HG03575 (cell line): ENCODE measurements around the gene EEF1B2.
"Not testable (repeated sequence)": the region's sequence is repeated elsewhere in the genome, so short reads cannot be mapped to it uniquely, and the experiment has no call there.

Source experiments
- ATAC-seq: cut with Tn5 transposase; IDR thresholded peaks from one replicate; pipeline ENCODE4 v1.9.1; 2021; ENCODE audit not compliant: unreplicated experiment, insufficient number of reproducible peaks, low FRiP score; ENCODE audit errors: extremely low read depth

The EEF1B2 gene

DNA sequence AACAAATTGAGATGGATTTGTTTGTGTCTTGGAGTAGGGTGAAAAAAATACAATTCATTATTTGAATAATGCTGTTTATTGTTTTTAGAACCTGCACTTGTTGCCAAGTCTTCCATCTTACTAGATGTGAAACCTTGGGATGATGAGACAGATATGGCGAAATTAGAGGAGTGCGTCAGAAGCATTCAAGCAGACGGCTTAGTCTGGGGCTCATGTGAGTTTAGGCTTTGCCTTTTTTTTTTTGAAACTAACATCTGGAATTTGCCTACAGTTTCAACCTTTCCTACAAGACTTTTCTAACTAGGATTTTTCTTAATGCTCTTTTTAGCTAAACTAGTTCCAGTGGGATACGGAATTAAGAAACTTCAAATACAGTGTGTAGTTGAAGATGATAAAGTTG is 2.7 kb downstream of the EEF1B2 start:
- ATAC-seq: not testable (repeated sequence)

DNA sequence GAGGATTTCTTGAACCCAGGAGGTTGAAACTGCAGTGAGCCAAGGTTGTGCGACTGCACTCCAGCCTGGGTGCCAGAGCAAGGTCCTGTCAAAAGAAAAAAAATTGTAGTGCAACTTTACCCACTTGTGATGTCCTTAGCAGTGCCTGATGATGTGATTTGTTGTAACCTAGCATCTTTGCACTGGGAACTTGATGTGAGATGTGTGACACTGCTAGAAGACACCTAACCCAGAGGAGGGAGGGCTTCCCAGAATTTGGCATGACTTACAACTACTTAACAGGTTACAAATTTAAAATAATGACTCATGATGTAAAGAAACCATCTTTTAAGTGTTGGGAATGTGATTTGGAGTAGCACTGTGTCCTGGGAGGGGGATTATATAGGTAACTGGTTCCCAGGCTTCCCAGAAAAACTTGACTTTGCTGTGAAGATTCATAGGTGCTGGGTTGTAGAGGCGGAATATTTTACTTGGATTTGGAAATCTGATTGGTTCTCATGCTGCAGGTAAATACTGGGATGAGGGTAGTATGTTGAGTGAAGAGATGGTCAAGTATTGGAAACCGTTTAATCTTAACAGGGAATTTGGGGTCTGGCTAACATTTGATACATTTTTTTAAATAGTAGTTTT is 3.7 kb downstream of the EEF1B2 start:
- ATAC-seq: no peak

DNA sequence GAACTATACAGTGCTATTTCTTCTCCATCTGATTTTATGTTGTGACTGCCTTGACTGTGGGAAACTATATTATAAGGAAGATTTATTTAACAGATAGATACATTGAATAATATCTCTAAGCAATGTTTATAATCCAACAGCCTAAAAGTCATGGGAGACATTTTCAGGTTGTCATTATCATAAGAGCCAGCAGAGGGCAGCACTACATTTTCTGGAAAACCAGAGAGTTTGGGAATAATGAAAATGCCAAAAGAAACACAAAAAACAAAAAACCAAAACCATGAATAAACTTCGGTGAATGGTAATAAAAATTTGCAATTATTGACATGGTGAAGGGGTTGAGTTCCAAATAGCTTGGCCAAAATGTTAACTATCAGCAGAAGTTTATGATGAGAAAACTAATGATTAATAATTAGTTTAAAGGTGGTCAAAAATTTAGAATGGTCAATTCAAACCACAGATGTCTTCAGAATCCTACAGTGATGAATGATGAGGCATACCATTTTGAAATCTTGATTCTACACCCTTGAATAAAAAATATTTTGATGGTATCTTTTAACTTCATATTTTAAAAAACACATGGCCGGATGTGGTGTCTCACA is 4.7 kb downstream of the EEF1B2 start:
- ATAC-seq: no peak

DNA sequence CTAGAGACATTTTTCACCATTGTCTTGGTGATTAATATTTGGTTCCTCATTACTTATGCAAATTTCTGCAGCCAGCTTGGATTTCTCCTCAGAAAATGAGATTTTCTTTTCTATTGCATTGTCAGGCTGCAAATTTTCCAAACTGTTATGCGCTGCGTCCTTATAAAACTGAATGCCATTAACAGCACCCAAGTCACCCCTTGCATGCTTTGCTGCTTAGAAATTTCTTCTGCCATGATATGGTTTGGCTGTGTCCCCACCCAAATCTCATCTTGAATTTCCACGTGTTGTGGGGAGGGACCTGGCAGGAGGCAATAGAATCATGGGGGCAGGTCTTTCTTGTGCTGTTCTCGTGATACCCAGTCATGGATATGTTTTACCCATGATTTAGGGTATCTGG is 8.5 kb downstream of the EEF1B2 start:
- not testable (repeated sequence) for ATAC-seq

GRCh38 chr2:206171624-206172397 is 12.1 kb downstream of the EEF1B2 start:
- ATAC-seq: not testable (repeated sequence)

- ATAC-seq: no peak
These were observed 13.5 kb downstream of the EEF1B2 start for GRCh38 chr2:206173147-206173546.

DNA sequence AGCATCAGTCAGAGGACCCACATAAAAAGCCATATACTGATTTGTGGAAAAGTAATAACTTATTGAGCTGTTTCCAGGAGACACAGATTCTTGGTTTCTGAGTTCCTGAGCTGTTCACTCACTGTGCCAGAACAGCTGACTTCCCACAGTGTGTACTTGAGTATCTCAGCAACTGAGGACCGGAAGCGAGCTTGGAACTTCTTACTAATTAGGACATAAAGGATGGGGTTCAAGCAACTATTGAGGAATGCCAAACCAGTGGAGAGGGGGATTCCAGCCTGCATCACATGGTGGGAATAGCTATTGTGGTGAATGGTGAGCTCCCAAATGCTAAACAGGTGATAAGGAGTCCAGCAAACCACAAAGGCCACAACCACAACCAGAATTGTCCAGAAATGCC is 16.4 kb downstream of the EEF1B2 start:
- ATAC-seq: no peak

DNA sequence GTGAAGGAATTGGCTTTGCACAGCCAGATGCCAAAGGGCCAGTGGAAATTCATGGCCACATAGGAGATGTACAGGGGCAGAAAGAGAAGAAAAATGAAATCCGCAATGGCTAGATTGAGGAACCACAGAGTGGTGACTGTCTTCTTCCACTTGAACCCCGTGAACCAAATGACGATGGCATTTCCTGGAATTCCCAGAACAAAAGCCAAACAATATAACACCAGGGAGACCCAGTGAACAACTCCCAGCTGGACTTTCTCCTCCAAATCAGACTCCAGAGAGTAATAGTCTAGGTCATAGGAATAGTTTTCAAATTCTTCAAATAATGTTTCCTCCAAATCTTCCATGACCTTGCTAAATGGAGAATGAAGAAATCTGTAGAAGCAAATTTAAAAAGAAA is 17.2 kb downstream of the EEF1B2 start:
- no peak for ATAC-seq

GRCh38 chr2:206181526-206181925 is 21.8 kb downstream of the EEF1B2 start:
- not testable (repeated sequence) for ATAC-seq

- no peak for ATAC-seq
These were observed 30.0 kb downstream of the EEF1B2 start for GRCh38 chr2:206189691-206190090.

- ATAC-seq: no peak
These were observed 30.4 kb downstream of the EEF1B2 start for GRCh38 chr2:206190111-206190510.

DNA sequence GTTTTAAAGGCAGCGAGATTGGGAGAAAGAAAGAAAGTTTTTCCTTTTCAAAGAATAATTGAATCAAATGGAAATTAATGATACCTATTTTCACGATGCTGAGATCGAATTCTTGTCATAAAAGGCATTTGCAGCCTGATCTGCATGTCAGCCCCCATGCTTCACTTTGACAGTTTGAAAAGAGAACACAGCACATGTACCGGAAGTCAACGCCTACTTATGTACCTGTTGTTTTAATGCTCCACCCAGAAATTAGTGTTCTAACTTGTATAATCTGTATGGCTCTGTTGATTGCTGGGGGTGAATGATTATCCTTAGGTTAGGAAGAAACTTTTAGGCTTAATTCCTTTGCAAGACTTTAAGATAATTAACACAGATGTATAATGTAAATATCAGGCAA is 31.0 kb downstream of the EEF1B2 start:
- ATAC-seq: no peak

DNA sequence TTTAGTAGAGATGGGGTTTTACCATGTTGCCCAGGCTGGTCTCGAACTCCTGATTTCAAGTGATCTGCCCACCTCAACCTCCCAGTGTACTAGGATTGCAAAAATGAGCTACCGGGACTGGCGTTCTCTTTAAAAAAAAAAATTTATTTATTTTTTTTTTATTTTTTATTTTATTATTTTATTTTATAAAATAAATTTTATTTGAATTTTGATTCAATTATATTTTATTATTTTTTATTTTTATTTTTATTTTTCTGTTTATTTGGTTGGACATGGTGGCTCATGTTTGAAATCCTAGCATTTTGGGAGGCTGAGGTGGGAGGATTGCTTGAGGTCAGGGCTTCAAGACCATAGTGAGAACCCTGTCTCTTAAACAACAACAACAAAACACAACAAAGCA is 32.5 kb downstream of the EEF1B2 start:
- no peak for ATAC-seq

DNA sequence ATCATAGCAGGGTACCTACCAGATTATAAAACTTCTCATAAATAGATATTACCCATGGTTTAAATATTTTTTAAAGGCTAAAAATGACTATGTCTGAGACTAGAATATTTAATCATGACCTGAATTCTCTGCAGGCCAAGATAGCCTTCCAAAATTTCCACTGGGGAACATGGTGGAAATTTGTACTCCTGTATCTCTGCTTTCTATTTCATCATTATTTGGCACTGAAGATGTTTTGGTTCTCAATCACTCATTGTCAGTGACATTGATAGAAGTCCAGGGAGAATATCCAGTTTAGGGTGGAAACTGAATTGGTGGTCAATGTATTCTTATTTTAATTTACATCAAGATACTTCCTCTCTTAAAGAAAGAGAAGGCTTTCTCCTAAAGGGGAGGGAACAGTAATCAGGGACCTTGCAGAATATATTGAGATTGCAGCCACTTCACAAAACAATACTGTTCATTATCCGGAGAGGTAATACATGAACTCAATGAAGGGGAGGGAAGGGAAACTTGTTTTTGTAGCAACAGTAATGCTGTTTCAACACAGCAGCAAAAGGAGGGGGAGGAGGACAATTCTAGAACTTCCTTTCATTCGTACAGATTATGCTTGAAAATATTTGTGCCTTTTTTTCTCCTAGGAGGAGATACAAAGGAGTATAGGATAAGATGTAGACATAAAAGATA is 34.1 kb downstream of the EEF1B2 start:
- no peak for ATAC-seq

- no peak for ATAC-seq
These were observed 39.0 kb downstream of the EEF1B2 start for GRCh38 chr2:206198677-206199076.

DNA sequence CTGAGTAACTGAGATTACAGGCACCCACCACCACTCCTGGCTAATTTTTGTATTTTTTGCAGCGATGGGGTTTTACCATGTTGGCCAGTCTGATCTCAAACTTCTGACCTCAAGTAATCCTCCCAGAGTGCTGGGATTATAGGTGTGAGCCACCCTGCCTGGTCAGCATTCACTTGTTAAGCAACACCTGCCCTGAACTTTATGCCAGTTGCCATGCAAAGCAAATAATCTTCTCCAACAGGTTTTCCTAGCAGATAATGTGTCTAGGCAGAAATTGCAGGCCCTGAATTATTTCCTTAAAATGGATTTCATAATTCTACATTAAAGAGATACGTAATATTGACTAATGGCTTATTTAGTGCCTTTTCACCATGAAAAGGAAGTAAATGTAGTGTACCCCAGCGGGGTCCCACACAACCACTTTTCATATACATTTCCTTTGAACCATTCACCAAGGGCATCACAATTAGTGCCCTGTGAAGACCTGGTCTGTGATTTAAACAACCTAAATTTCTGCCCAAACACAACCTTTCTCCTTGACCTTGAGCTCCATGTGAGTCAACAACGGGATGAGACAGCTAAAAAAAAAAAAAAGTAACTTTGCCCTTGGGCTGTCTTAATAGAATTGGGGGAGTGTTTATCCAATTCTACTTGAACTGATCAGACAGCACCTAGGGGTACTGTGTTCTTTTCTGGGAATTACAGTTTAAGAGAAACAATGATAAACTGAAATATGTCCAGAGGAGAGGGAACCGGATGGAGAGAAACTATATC is 41.6 kb downstream of the EEF1B2 start:
- no peak for ATAC-seq

- ATAC-seq: no peak
These were observed 42.8 kb downstream of the EEF1B2 start for GRCh38 chr2:206202446-206202845.

DNA sequence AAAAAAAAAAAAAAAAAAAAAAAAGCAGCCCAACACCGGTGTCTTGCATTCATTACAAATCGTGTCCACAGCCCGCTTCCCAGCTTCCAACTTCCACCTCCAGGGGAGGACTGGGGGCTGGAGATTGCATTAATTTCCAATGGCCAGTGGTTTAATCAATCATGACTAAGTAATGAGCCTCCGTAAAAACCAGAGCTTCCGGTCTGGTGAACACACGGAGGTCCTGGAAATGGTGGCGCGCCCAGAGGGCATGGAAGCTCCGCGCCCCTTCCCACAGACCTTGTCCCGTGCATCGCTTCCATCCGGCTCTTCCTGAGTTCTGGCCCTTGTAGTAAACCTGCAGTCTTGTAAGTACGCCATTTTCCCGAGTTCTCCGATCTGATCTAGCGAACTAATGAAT is 43.6 kb downstream of the EEF1B2 start:
- ATAC-seq: no peak

DNA sequence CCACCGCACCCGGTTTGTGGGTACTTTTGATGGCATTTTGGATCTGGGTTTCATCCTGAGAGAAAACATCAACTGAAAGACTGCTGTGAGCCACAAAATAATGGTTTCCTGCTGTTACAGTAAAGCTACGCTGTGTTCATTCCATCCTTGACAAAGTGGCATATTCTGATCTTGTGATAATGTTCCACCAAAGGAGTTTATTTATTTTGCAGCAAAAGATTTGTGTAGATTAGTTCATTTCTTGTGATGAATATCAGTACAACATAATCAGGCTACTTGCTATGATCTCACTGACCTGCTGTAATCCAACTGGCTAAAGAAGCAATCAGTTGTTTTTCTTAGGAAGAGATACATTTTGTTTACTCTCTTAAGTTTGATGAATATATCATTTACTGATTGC is 45.0 kb downstream of the EEF1B2 start:
- ATAC-seq: no peak
